ENCODE results near the gene PLXNA4.

Gene PLXNA4

GRCh38 chr7:132089356-132089755 lies 486.9 kb downstream of the PLXNA4 start:
- no peak overlapping the region for H3K27ac ChIP-seq (ENCODE audit: low read depth, low read length)
- no peaks in the 10 kb centered on the region for H3K36me3 ChIP-seq (ENCODE audit: insufficient read depth, low read length)
- H3K4me1 ChIP-seq (ENCODE audit: insufficient read depth, low read length), result no peaks in the 10 kb centered on the region
- no peaks in the 10 kb centered on the region for H3K27me3 ChIP-seq (ENCODE audit: control insufficient read depth in 1 of 2, insufficient read depth in 2 of 2, low read length in 2 of 2)
- H3K9me3 ChIP-seq (ENCODE audit: low read length), result no peaks in the 10 kb centered on the region
- H3K9ac ChIP-seq (ENCODE audit: low read length), result no peak overlapping the region
- H3K4me3 ChIP-seq (ENCODE audit: low read depth in 1 of 2, low read length in 2 of 2), result no peak overlapping the region

GRCh38 chr7:132087421-132087820 lies 488.8 kb downstream of the PLXNA4 start:
- Histone ChIP-seq H3K9ac (ENCODE audit: low read length) (no peak overlapping the region), H3K4me1 (ENCODE audit: insufficient read depth, low read length) (no peaks in the 10 kb centered on the region), H3K4me3 (ENCODE audit: low read depth in 1 of 2, low read length in 2 of 2) (no peak overlapping the region), H3K36me3 (ENCODE audit: insufficient read depth, low read length) (no peaks in the 10 kb centered on the region), H3K27me3 (ENCODE audit: control insufficient read depth in 1 of 2, insufficient read depth in 2 of 2, low read length in 2 of 2) (no peaks in the 10 kb centered on the region), H3K27ac (ENCODE audit: low read depth, low read length) (no peak overlapping the region), H3K9me3 (ENCODE audit: low read length) (no peaks in the 10 kb centered on the region)

- Histone ChIP-seq H3K9ac (ENCODE audit: low read length) (no peak overlapping the region), H3K27me3 (ENCODE audit: control insufficient read depth in 1 of 2, insufficient read depth in 2 of 2, low read length in 2 of 2) (no peaks in the 10 kb centered on the region), H3K4me3 (ENCODE audit: low read depth in 1 of 2, low read length in 2 of 2) (no peak overlapping the region), H3K4me1 (ENCODE audit: insufficient read depth, low read length) (peaks cover 14% of the 10 kb centered on the region), H3K36me3 (ENCODE audit: insufficient read depth, low read length) (no peaks in the 10 kb centered on the region), H3K27ac (ENCODE audit: low read depth, low read length) (no peak overlapping the region), H3K9me3 (ENCODE audit: low read length) (no peaks in the 10 kb centered on the region)
These were observed 491.4 kb downstream of the PLXNA4 start for GRCh38 chr7:132084776-132085388.

- H3K9me3 ChIP-seq (ENCODE audit: low read length), result no peaks in the 10 kb centered on the region
These were observed 492.6 kb downstream of the PLXNA4 start for GRCh38 chr7:132083537-132084123.

GRCh38 chr7:132083126-132083525 lies 493.1 kb downstream of the PLXNA4 start:
- H3K27me3 ChIP-seq (ENCODE audit: control insufficient read depth in 1 of 2, insufficient read depth in 2 of 2, low read length in 2 of 2), result no peaks in the 10 kb centered on the region
- no peaks in the 10 kb centered on the region for H3K9me3 ChIP-seq (ENCODE audit: low read length)
- no peak overlapping the region for H3K27ac ChIP-seq (ENCODE audit: low read depth, low read length)
- no peak overlapping the region for H3K4me3 ChIP-seq (ENCODE audit: low read depth in 1 of 2, low read length in 2 of 2)
- no peak overlapping the region for H3K9ac ChIP-seq (ENCODE audit: low read length)
- peaks cover 14% of the 10 kb centered on the region for H3K4me1 ChIP-seq (ENCODE audit: insufficient read depth, low read length)
- H3K36me3 ChIP-seq (ENCODE audit: insufficient read depth, low read length), result no peaks in the 10 kb centered on the region

More at GRCh38 chr7:132083537-132084123, 492.6 kb downstream of the PLXNA4 start:
- H3K4me3 ChIP-seq (ENCODE audit: low read depth in 1 of 2, low read length in 2 of 2), result no peak overlapping the region
- H3K4me1 ChIP-seq (ENCODE audit: insufficient read depth, low read length), result peaks cover 14% of the 10 kb centered on the region
- no peaks in the 10 kb centered on the region for H3K36me3 ChIP-seq (ENCODE audit: insufficient read depth, low read length)
- no peak overlapping the region for H3K27ac ChIP-seq (ENCODE audit: low read depth, low read length)
- H3K27me3 ChIP-seq (ENCODE audit: control insufficient read depth in 1 of 2, insufficient read depth in 2 of 2, low read length in 2 of 2), result no peaks in the 10 kb centered on the region
- no peak overlapping the region for H3K9ac ChIP-seq (ENCODE audit: low read length)

GRCh38 chr7:132082394-132082793 lies 493.9 kb downstream of the PLXNA4 start:
- H3K9ac ChIP-seq (ENCODE audit: low read length), result no peak overlapping the region
- peaks cover 14% of the 10 kb centered on the region for H3K4me1 ChIP-seq (ENCODE audit: insufficient read depth, low read length)
- no peak overlapping the region for H3K27ac ChIP-seq (ENCODE audit: low read depth, low read length)

GRCh38 chr7:132081686-132082085 lies 494.6 kb downstream of the PLXNA4 start:
- peaks cover 0 to 1% of the 10 kb centered on the region in 2 donors for H3K27me3 ChIP-seq (ENCODE audit: control insufficient read depth in 1 of 2, insufficient read depth in 2 of 2, low read length in 2 of 2)
- no peak overlapping the region for H3K4me3 ChIP-seq (ENCODE audit: low read depth in 1 of 2, low read length in 2 of 2)
- no peak overlapping the region for H3K9ac ChIP-seq (ENCODE audit: low read length)
- H3K4me1 ChIP-seq (ENCODE audit: insufficient read depth, low read length), result peaks cover 14% of the 10 kb centered on the region
- H3K9me3 ChIP-seq (ENCODE audit: low read length), result no peaks in the 10 kb centered on the region
- H3K36me3 ChIP-seq (ENCODE audit: insufficient read depth, low read length), result no peaks in the 10 kb centered on the region
- no peak overlapping the region for H3K27ac ChIP-seq (ENCODE audit: low read depth, low read length)

More at GRCh38 chr7:132082394-132082793, 493.9 kb downstream of the PLXNA4 start:
- H3K4me3 ChIP-seq (ENCODE audit: low read depth in 1 of 2, low read length in 2 of 2), result no peak overlapping the region
- H3K36me3 ChIP-seq (ENCODE audit: insufficient read depth, low read length), result no peaks in the 10 kb centered on the region
- no peaks in the 10 kb centered on the region for H3K9me3 ChIP-seq (ENCODE audit: low read length)
- no peaks in the 10 kb centered on the region for H3K27me3 ChIP-seq (ENCODE audit: control insufficient read depth in 1 of 2, insufficient read depth in 2 of 2, low read length in 2 of 2)

- H3K9ac ChIP-seq (ENCODE audit: low read length), result no peak overlapping the region
- peaks cover 0 to 7% of the 10 kb centered on the region in 2 donors for H3K27me3 ChIP-seq (ENCODE audit: control insufficient read depth in 1 of 2, insufficient read depth in 2 of 2, low read length in 2 of 2)
- peaks cover 14% of the 10 kb centered on the region for H3K4me1 ChIP-seq (ENCODE audit: insufficient read depth, low read length)
- H3K36me3 ChIP-seq (ENCODE audit: insufficient read depth, low read length), result no peaks in the 10 kb centered on the region
- H3K9me3 ChIP-seq (ENCODE audit: low read length), result no peaks in the 10 kb centered on the region
- no peak overlapping the region for H3K27ac ChIP-seq (ENCODE audit: low read depth, low read length)
- no peak overlapping the region for H3K4me3 ChIP-seq (ENCODE audit: low read depth in 1 of 2, low read length in 2 of 2)
These were observed 495.2 kb downstream of the PLXNA4 start for GRCh38 chr7:132080967-132081668.

GRCh38 chr7:132080467-132080866 lies 495.8 kb downstream of the PLXNA4 start:
- Histone ChIP-seq H3K4me3 (ENCODE audit: low read depth in 1 of 2, low read length in 2 of 2) (no peak overlapping the region), H3K9me3 (ENCODE audit: low read length) (no peaks in the 10 kb centered on the region), H3K27ac (ENCODE audit: low read depth, low read length) (no peak overlapping the region), H3K4me1 (ENCODE audit: insufficient read depth, low read length) (peaks cover 14% of the 10 kb centered on the region), H3K9ac (ENCODE audit: low read length) (no peak overlapping the region), H3K36me3 (ENCODE audit: insufficient read depth, low read length) (no peaks in the 10 kb centered on the region), H3K27me3 (ENCODE audit: control insufficient read depth in 1 of 2, insufficient read depth in 2 of 2, low read length in 2 of 2) (peaks cover 0 to 7% of the 10 kb centered on the region in 2 donors)

- H3K4me1 ChIP-seq (ENCODE audit: insufficient read depth, low read length), result peaks cover 14% of the 10 kb centered on the region
- no peak overlapping the region for H3K9ac ChIP-seq (ENCODE audit: low read length)
- no peaks in the 10 kb centered on the region for H3K9me3 ChIP-seq (ENCODE audit: low read length)
- no peak overlapping the region for H3K4me3 ChIP-seq (ENCODE audit: low read depth in 1 of 2, low read length in 2 of 2)
- H3K27me3 ChIP-seq (ENCODE audit: control insufficient read depth in 1 of 2, insufficient read depth in 2 of 2, low read length in 2 of 2), result peaks cover 0 to 7% of the 10 kb centered on the region in 2 donors
- H3K36me3 ChIP-seq (ENCODE audit: insufficient read depth, low read length), result no peaks in the 10 kb centered on the region
- H3K27ac ChIP-seq (ENCODE audit: low read depth, low read length), result no peak overlapping the region
These were observed 497.2 kb downstream of the PLXNA4 start for GRCh38 chr7:132078891-132079735.

All from muscle layer of colon (tissue), 2 donors.